Caco-2 (cell line): ENCODE data around the gene RNASET2. TPM values are rescaled to one million over a fixed set of nuclear protein-coding genes. Genes with fewer than 3 reads are reported as not detected.

Source experiments
- BruUV-seq: library from RNA; stranded (reverse); fragments of 400-500 nt; replicated peaks from 2 replicates; lab custom pipeline; 2021; lab: Mats Ljungman, UMichigan
- CTCF ChIA-PET: fragments of 300-600 bp; sonication (Branson Sonifier 250); formaldehyde crosslinking; loops from one replicate; lab custom pipeline; 2022; ENCODE audit warnings: antibody characterized with exemption; lab: Charles Lee
- POLR2A ChIA-PET: fragments of 300-600 bp; sonication (Branson Sonifier 250); formaldehyde crosslinking; loops from one replicate; lab custom pipeline; 2022; ENCODE audit warnings: antibody characterized with exemption; lab: Charles Lee
- DNase-seq, 2 experiments: peaks; one replicate each; pipeline versions ENCODE4 v3.0.0 to v3.0.0-alpha.2; 2020 to 2022
- H3K27me3 ChIP-seq: replicated peaks from 2 replicates; pipeline ENCODE4 v1.6.0; 2011; ENCODE audit warnings: low read length; ENCODE audit not compliant: control insufficient read depth, insufficient read depth
- H3K36me3 ChIP-seq: 2 replicates; pipeline ENCODE4 v1.5.1; 2011; ENCODE audit warnings: low read length; ENCODE audit not compliant: control insufficient read depth, insufficient read depth
- H3K4me1 ChIP-seq: fragments of 250-450 bp; sonication (Bioruptor Pico); 2 replicates; pipeline ENCODE4 v1.5.1; 2020; ENCODE audit warnings: mild to moderate bottlenecking
- H3K4me3 ChIP-seq: 2 replicates; pipeline ENCODE4 v1.5.1; 2011; ENCODE audit warnings: low read depth, mild to moderate bottlenecking, control low read depth, low read length
- H3K9me3 ChIP-seq: fragments of 250-450 bp; sonication (Bioruptor Pico); 2 replicates; pipeline ENCODE4 v1.5.1; 2020; ENCODE audit warnings: mild to moderate bottlenecking, moderate library complexity
- H3K27ac Mint-ChIP-seq: one replicate; pipeline ENCODE4 v1.8.0; 2022; ENCODE audit warnings: mixed read lengths; ENCODE audit not compliant: unreplicated experiment
- H3K27me3 Mint-ChIP-seq: one replicate; pipeline ENCODE4 v1.8.0; 2022; ENCODE audit warnings: mixed read lengths; ENCODE audit not compliant: insufficient read depth, unreplicated experiment
- H3K36me3 Mint-ChIP-seq: one replicate; pipeline ENCODE4 v1.8.0; 2022; ENCODE audit warnings: mild to moderate bottlenecking, mixed read lengths; ENCODE audit not compliant: insufficient read depth, unreplicated experiment
- H3K4me1 Mint-ChIP-seq: one replicate; pipeline ENCODE4 v1.8.0; 2022; ENCODE audit warnings: low read depth, mixed read lengths; ENCODE audit not compliant: unreplicated experiment
- H3K4me3 Mint-ChIP-seq: one replicate; pipeline ENCODE4 v1.8.0; 2022; ENCODE audit warnings: mild to moderate bottlenecking, moderate library complexity, mixed read lengths; ENCODE audit not compliant: unreplicated experiment
- H3K9me3 Mint-ChIP-seq: one replicate; pipeline ENCODE4 v1.8.0; 2022; ENCODE audit warnings: mixed read lengths; ENCODE audit not compliant: unreplicated experiment
- CTCF ChIP-seq, 2 experiments: fragments of 200-600 bp in 1 of 2; IDR thresholded peaks; 1 replicate in 1 of 2; 2 replicates in 1 of 2; pipeline versions ENCODE4 v1.5.1 to v1.8.0; 2011 to 2022; ENCODE audit warnings: antibody characterized with exemption in 1 of 2, control low read depth in 1 of 2, inconsistent platforms in 1 of 2, low read depth in 1 of 2, low read length in 1 of 2, mild to moderate bottlenecking in 1 of 2, moderate library complexity in 1 of 2; ENCODE audit not compliant: insufficient read depth in 1 of 2, severe bottlenecking in 1 of 2, unreplicated experiment in 1 of 2
- intact Hi-C: fragments of 100-400 bp; cut with micrococcal nuclease; formaldehyde crosslinking; loops from one replicate; pipeline ENCODE4 v1.10.0; 2022; ENCODE audit not compliant: unreplicated experiment
- total RNA-seq: library from RNA; stranded (reverse); gene quantifications from 2 replicates; pipeline ENCODE4 v1.2.3, GENCODE V29; 2022

Gene RNASET2
- total RNA-seq, 1 experiment from 2014 or later: 59.1 TPM

GRCh38 chr6:166907871-166908806 lies 48.2 kb downstream of the RNASET2 start:
- no TSS peak for BruUV-seq
- Histone ChIP-seq H3K9me3 (no peaks in the 10 kb centered on the region), H3K27me3 (no peaks in the 10 kb centered on the region), H3K36me3 (no peaks in the 10 kb centered on the region), H3K4me3 (no peak overlapping the region), H3K4me1 (no peaks in the 10 kb centered on the region)
- POLR2A ChIA-PET: interaction anchor here (0.6 kb wide), 1 partner anchor 51 kb away, joined by 3 read pairs; no protein-coding TSS in a partner anchor
- H3K36me3 Mint-ChIP-seq: no peaks in the 10 kb centered on the region
- CTCF ChIA-PET: no interaction called here
- intact Hi-C loops: no loop called here
- no peak overlapping the region for H3K4me3 Mint-ChIP-seq
- DNase-seq: no peak
- H3K4me1 Mint-ChIP-seq: peaks cover 7% of the 10 kb centered on the region
- no peaks in the 10 kb centered on the region for H3K9me3 Mint-ChIP-seq
- H3K27me3 Mint-ChIP-seq: peaks cover 8% of the 10 kb centered on the region
- no peak overlapping the region for H3K27ac Mint-ChIP-seq
- no peak for TF ChIP-seq CTCF (IDR thresholded peaks at IDR 0.05; ENCODE audit: insufficient read depth in 1 of 2, low read depth in 1 of 2, low read length in 1 of 2, severe bottlenecking in 1 of 2, unreplicated experiment in 1 of 2)

GRCh38 chr6:166907373-166907841 lies 48.9 kb downstream of the RNASET2 start:
- H3K4me3 Mint-ChIP-seq: no peak overlapping the region
- Histone ChIP-seq H3K27me3 (no peaks in the 10 kb centered on the region), H3K36me3 (no peaks in the 10 kb centered on the region), H3K4me3 (no peak overlapping the region), H3K9me3 (no peaks in the 10 kb centered on the region), H3K4me1 (no peaks in the 10 kb centered on the region)
- H3K27ac Mint-ChIP-seq: no peak overlapping the region
- no TSS peak for BruUV-seq
- POLR2A ChIA-PET: no interaction called here
- intact Hi-C loops: no loop called here
- CTCF ChIA-PET: no interaction called here
- peaks cover 7% of the 10 kb centered on the region for H3K4me1 Mint-ChIP-seq
- DNase-seq: no peak
- H3K27me3 Mint-ChIP-seq: peaks cover 8% of the 10 kb centered on the region
- no peaks in the 10 kb centered on the region for H3K9me3 Mint-ChIP-seq
- H3K36me3 Mint-ChIP-seq: no peaks in the 10 kb centered on the region
- TF ChIP-seq CTCF (IDR thresholded peaks at IDR 0.05; ENCODE audit: insufficient read depth in 1 of 2, low read depth in 1 of 2, low read length in 1 of 2, severe bottlenecking in 1 of 2, unreplicated experiment in 1 of 2): no peak

- Histone ChIP-seq H3K4me3 (no peak overlapping the region), H3K27me3 (no peaks in the 10 kb centered on the region), H3K36me3 (no peaks in the 10 kb centered on the region), H3K9me3 (no peaks in the 10 kb centered on the region), H3K4me1 (no peaks in the 10 kb centered on the region)
- CTCF ChIA-PET: no interaction called here
- H3K36me3 Mint-ChIP-seq: no peaks in the 10 kb centered on the region
- no peak for DNase-seq
- no TSS peak for BruUV-seq
- no peak overlapping the region for H3K4me3 Mint-ChIP-seq
- H3K27ac Mint-ChIP-seq: no peak overlapping the region
- POLR2A ChIA-PET: no interaction called here
- H3K9me3 Mint-ChIP-seq: peaks cover 3% of the 10 kb centered on the region
- TF ChIP-seq CTCF (IDR thresholded peaks at IDR 0.05; ENCODE audit: insufficient read depth in 1 of 2, low read depth in 1 of 2, low read length in 1 of 2, severe bottlenecking in 1 of 2, unreplicated experiment in 1 of 2): no peak
- peaks cover 5% of the 10 kb centered on the region for H3K4me1 Mint-ChIP-seq
- intact Hi-C loops: no loop called here
- H3K27me3 Mint-ChIP-seq: peaks cover 15% of the 10 kb centered on the region
Measured at GRCh38 chr6:166906376-166907044, 49.8 kb downstream of the RNASET2 start.
